ENCODE results near the gene STX8. TPM values are rescaled to one million over a fixed set of nuclear protein-coding genes. Genes with fewer than 3 reads are reported as not detected.

The STX8 gene
- total RNA-seq, 1 donor from 2014 or later, result 52.1 TPM

DNA sequence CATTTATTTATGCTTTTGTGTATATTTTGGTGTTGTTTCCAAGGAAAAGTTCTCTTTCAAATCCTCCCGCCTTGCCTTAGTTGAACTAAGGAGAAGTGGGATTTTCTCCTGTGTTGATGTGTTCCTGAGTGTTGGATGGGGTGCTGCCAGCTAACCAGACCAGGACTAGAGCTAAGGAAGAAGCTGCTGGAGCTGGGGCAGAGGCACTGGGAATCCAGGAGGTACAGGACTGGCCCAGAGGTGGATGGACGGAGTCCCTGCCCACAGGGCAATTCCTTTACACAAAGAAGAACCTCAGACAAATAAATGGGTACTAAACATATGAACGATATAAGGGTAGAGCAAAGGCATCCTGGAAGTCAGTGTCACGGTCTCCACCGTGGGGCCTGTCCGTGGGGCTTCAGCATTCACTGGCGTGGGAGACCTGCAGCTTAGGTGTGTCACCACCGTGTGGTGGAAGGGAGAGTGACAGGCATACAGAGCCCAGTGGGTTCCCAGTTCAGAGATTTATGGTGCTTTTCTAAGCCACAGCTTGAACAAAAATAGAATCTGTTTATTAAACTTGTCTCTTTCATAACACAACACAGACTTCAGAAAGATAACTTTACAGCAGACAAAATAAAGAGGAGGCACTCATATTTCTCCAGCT is 283.6 kb downstream of the STX8 start:
- no peak for DNase-seq

DNA sequence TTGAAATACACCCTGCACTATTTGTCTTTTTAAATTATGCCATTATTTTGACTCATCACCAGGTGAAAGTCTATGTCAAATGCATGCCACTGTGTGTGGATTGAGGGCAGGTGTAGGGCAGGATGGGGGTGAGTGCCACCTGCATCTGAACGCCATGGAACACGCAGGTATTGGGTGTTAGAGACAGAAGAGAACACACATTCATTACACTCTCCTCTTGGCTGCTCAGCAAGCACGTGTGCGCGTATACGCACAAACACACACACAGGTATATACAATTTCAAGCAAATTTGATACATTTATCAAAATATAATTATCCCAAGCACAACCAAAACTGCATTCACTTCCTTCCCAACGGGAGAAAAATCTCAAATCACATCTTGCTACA is 285.4 kb downstream of the STX8 start:
- no peak for DNase-seq

GRCh38 chr17:9287306-9287705 is 288.3 kb downstream of the STX8 start:
- no peak for DNase-seq

- DNase-seq, result no peak
Observed at GRCh38 chr17:9286434-9286833, 289.2 kb downstream of the STX8 start.

DNA sequence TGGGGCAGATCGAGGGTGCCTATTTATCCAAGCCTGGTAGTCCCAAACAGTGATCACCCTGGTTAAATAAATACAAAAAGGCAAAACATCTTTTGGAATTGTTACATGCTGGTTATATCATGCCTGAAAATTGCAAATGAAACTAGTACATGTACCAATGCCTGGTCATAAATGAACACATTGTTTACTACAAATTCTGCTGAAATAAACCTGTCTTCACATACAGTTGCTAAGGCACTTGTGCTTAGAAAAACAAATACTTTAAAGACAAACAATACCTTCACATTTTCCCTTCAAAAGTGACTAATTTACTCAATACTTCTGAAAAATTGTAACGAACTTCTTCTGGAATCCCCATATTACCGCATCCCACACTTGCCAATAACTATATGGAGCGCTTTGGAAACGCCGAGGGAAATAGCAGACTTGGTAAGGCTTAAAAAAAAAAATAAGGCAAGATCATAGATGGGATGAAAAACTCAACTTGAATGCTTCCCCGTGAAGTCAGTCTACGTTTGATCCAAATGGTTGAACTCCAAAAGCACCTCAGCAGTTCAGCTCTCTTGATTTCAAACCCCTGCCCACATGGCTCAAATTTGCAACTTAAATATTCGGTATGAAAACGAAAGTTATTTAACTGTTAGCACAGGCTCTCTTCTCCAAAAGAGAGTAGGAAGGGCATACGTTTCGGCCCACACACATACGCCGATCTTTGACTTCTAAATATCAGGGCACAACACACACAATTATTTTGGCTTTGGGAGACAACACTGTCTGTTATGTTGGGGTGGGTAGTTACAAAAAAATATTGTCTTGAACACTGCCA is 289.8 kb downstream of the STX8 start:
- DNase-seq, result peak; percentile 52

GRCh38 chr17:9284884-9285283 is 290.7 kb downstream of the STX8 start:
- DNase-seq, result no peak

DNA sequence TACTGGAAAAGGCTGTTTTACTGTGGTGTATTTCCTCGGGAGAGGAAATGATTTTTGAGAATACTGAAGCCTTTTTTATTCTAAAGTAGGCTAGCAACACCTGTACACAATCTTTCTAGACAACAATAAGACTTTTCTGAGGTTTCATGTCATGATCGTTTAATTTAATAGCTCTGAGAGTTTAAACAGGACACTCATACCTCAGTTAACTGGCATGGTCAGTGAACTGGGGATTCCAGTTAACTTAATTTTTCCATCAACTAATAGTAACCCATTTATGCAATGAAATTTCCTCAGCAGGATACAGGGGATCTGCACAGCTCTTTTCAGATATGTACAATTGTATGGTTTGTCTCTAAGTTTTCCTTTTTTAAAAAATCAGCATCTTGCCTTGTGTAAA is 291.7 kb downstream of the STX8 start:
- no peak for DNase-seq

DNA sequence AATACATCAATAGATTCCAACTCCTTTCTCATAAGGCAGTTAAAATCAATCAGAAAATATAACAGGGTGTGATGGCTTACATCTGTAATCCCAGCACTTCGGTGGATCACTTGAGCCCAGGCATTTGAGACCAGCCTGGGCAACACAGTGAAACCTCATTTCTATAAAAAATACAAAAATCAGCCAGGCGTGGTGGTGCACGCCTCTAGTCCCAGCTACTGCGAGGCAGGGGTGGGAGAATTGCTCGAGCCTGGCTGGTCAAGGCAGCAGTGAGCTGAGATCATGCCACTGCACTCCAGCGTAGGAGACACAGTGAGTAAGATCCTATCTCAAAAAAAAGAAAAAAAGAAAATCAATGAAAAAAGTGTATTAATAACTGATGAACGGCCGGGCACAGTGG is 295.7 kb downstream of the STX8 start:
- no peak for DNase-seq

DNA sequence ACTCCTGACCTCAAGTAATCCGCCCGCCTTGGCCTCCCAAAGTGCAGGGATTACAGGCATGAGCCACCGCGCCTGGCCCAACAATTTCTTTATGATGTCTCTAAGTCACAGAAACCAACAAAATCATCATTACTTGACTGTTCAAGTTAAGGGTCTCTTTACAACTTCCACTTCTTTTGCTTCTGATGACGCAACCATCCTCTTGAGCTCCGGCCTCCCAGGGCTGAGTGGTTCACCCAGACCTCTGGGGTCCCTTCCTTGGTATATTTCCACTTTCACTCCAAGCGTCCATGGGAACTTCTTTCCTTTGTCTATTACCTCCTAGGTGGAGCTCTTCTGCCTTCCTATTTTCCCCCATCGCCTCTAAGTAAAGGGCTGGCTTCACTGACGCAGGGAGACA is 300.6 kb downstream of the STX8 start:
- no peak for DNase-seq

DNA sequence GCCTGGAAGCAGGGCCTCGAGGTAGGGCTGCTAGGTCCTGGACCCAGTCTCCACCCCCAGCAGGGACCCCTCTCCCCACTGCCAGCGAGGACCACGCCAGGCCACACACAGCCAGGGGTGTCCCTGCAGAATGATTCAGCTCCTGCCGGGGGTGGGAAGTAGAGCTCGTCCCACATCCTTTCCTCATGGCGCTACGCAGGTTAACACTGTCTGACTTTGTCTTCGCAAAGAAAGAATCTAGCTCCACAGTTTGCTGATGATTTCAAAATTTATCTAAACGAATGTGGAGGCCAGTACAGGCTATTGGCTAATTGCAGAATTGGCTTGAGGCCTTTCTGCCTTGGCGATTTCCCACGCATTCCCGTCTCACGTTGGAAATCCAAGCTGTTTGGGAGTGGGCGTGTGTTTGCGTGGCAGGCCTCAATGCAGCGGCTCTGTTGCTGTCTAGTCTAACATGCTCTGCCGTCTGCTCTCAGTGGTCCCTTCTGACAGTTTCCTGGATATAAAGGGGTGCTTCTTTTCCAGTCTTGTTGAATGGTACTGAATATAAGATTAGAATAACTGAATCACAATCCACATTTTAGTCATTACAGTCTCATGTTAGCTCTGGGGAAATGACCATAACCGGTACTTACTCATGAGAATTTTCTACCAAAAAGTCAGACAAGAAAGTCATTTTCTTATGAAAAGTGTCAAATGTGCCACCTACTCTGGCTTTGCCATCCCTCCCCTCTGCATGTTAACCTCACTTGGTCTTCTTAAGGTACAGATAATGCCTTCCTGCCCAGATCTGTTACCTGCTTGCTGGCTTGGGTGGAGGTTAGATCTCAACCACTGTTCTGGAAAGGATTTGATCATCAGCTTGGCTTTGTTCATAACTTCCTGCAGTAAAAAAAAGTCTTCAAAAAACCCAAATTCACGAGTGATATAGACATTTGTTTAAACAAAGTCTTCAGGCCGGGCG is 301.9 kb downstream of the STX8 start:
- DNase-seq, result peak; percentile 64

DNA sequence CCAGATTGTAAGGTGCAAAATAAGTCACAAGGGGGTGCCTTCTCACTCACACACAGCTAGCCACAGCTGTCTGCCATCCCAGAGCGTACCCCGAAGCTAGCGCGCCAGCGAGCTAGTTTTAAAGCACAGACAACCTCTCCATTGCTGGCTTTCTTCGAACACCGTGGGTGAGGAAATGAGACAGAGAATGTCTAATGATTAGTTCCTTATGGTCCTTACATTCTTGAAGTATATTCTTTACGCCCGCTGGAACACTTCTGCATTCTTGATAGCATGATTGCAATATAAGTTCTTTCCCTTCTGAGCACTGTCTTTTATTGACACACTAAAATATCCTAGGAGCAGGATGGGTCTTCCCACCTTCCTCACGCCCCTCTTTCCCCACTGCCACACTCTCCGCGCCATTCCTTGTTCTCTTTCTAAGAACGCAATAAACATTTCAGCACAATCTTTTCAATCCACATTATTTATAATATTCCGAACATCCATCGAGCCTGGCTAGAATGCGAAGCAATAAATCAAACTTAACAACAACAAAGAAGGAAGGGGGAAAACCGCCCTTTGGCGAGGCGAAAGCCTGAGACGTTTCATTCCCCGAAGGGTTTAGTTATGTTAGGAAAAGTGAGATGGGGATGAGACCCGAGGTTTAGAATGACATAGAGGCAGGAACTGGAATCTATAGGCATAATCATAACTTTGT is 303.0 kb downstream of the STX8 start:
- DNase-seq, result peak; percentile 87

- DNase-seq, result no peak
Observed at GRCh38 chr17:9271989-9272388, 303.6 kb downstream of the STX8 start.

DNA sequence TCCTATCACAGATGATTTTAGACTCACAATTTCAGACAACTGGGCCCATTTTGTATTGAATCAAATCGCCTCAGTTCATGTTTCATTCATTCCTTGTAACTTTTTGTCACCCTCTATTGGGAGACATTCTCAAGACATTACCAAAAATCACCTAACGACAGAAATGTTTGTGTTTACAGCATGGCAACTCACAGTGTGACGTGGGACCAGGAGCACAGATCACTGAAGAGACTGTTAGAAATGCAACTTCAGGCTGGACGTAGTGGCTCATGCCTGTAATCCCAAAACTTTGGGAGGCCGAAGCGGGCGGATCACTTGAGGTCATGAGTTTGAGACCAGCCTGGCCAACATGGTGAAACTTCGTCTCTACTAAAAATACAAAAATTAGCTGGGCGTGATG is 304.7 kb downstream of the STX8 start:
- DNase-seq, result no peak

DNA sequence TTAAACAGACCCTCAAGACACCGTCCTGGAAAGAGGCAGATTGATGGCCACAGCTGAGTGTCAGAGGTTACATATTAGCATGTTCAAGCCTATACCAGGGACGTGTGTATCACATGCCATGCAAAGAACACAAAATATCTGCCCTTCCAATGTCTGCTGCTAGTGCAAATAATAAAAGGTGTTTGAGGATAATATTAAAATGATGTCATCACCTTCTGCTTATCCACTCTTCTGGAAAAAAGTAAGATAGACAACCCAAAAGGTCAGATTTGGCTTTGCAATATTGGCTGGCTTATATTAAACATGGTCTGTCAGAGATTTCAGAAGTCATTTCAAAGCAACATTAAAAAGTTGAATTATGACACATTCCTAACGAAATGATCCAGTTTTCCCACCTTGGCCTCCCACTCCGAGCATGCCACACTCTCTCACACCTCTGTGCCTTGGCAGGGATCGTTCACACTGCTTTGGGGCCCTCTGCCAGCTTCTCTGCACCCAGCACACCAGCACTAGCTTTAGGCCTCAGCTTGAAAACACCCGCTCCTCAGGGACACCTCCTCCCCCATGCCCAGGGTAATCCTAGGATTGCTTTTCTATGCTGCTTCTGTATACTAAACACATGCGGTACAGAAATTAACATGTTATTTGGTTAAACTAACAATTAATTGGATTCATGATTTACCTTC is 306.1 kb downstream of the STX8 start:
- DNase-seq, result no peak

DNA sequence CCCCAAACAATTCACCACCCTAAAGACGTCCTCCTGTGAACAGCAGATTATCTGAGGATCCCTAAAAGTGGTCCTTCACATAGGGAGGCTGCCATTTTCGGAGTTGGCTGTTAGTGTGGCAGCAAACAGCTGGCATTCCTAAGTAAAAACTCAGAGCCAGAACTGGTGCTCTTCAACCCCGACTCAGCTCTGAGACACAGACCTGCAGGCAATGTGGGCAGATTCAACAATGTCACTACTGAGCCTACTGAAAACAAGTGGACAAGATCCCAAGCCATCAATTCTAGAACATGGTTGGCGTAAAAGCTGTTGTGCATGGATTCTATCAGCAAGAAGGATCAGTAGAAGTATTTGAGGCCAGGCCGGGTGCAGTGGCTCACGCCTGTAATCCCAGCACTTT is 307.1 kb downstream of the STX8 start:
- no peak for DNase-seq

DNA sequence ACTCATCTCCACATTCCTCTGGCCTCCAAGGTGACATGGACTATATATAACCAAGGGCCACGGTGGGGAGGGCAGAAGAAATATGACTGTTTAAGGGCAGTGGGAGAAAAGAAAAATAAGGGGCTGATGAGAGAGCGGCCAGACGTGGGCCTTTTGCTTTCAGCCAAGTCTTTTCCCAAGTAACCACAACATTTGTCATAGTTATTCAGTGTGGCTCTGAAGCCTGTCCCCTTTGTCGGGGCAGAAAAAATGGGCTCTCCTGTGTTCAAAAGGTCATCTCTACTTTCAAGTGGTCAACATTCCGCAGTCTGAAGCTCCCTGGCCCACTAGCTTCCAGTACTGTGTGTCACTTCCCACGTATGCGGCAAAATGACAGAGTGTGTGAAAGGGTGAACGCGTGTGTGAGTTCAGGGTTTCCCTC is 308.9 kb downstream of the STX8 start:
- DNase-seq, result no peak

GRCh38 chr17:9266031-9266680 is 309.5 kb downstream of the STX8 start:
- DNase-seq, result peak; percentile 20

- DNase-seq, result no peak
Observed at GRCh38 chr17:9261081-9262012, 314.3 kb downstream of the STX8 start.

GRCh38 chr17:9259419-9259818 is 316.2 kb downstream of the STX8 start:
- DNase-seq, result no peak

Measured in skin of body (tissue), 2 donors.